ENCODE data around the gene MTHFD1L.

The MTHFD1L gene

GRCh38 chr6:151141685-151142084 lies 276.2 kb downstream of the MTHFD1L start:
- no peak overlapping the region for H3K27ac ChIP-seq
- TF ChIP-seq, protein P1, sequence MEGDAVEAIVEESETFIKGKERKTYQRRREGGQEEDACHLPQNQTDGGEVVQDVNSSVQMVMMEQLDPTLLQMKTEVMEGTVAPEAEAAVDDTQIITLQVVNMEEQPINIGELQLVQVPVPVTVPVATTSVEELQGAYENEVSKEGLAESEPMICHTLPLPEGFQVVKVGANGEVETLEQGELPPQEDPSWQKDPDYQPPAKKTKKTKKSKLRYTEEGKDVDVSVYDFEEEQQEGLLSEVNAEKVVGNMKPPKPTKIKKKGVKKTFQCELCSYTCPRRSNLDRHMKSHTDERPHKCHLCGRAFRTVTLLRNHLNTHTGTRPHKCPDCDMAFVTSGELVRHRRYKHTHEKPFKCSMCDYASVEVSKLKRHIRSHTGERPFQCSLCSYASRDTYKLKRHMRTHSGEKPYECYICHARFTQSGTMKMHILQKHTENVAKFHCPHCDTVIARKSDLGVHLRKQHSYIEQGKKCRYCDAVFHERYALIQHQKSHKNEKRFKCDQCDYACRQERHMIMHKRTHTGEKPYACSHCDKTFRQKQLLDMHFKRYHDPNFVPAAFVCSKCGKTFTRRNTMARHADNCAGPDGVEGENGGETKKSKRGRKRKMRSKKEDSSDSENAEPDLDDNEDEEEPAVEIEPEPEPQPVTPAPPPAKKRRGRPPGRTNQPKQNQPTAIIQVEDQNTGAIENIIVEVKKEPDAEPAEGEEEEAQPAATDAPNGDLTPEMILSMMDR (conservative IDR thresholded peaks at IDR 0.05) = no peak

GRCh38 chr6:151142676-151143075 lies 277.2 kb downstream of the MTHFD1L start:
- TF ChIP-seq, protein P1 (conservative IDR thresholded peaks at IDR 0.05) = no peak
- no peak overlapping the region for H3K27ac ChIP-seq

GRCh38 chr6:151143337-151143736 lies 277.8 kb downstream of the MTHFD1L start:
- no peak overlapping the region for H3K27ac ChIP-seq
- TF ChIP-seq, protein P1 (conservative IDR thresholded peaks at IDR 0.05) = no peak

GRCh38 chr6:151143806-151144205 lies 278.3 kb downstream of the MTHFD1L start:
- TF ChIP-seq, protein P1 (conservative IDR thresholded peaks at IDR 0.05) = no peak
- no peak overlapping the region for H3K27ac ChIP-seq

DNA sequence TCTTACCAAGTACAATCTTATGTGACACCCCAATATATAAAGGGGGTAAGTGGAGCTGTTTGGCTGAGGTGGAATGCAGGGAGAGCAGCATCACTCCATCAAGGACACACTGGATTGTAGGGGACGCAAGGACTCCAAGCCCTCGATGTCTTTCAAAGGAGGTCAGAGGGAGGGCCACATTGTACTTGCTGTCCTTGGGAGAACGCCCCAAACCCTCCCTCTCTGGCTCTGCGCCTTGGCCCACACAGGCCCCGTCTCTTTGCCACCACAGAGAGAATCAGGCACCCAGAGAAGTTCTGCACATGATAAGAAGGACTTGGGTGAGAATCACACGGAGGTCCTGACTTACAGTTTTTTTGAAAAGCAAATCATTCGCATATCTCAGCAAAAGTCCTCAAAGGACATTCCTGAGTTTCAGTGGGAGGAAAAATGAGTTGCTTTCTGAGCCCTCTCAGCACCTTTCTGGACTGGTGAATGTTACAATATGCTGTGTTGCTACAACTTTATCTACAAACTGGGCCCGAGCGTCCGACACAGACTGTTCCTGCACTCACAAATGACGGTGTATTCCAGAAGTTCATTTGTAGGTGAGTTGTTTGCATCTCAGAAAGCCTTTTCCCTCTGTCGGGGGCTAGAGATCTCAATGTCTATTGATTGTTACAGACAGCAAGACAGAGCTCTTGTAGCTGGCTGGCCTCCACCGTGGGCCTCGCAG lies 281.8 kb downstream of the MTHFD1L start:
- no peak overlapping the region for H3K27ac ChIP-seq
- TF ChIP-seq, protein P1 (conservative IDR thresholded peaks at IDR 0.05) = no peak

DNA sequence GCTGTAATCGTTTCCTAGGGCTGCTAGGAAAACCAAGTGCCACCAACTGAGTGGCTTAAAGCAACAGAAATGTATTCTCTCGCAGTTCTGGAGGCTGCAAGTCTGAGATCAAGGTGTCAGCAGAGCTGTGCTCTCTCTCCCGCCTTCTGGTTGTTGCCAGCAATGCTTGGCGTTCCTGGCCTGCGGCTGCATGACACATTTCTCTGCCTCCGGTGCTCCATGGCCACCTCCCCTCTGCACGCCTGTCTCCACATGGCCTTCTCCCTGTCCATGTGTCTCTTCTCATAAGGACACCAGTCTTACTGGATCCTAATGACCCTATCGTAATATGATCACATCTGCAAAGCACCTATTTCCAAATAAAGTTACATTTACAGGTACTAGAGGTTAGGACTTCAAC lies 282.6 kb downstream of the MTHFD1L start:
- no peak overlapping the region for H3K27ac ChIP-seq
- TF ChIP-seq, protein P1 (conservative IDR thresholded peaks at IDR 0.05) = no peak

- no peak overlapping the region for H3K27ac ChIP-seq
- TF ChIP-seq, protein P1 (conservative IDR thresholded peaks at IDR 0.05) = no peak
These were observed 284.3 kb downstream of the MTHFD1L start for GRCh38 chr6:151149793-151150192.
